Measurements from ENCODE around the gene PAK5.

DNA sequence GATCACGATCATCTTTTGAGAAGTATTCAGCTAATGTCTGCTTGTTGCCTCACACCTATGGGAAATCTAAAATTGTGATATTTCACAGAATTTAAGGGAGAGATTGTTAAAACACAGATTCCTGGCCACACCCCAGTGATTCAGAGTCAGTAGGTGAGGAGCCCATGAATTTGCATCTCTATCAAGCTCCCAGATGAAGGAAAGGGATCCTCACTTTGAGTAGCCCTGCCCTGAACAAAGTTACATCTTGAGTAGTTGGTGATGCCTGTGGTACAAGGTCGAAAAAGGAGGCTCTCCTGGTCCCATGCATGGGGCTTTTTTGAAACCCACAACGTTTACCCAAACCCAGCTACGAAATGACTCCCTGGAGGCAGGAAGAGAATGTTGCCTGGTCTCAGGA lies 79.5 kb downstream of the PAK5 start:
- TF ChIP-seq, protein P1, sequence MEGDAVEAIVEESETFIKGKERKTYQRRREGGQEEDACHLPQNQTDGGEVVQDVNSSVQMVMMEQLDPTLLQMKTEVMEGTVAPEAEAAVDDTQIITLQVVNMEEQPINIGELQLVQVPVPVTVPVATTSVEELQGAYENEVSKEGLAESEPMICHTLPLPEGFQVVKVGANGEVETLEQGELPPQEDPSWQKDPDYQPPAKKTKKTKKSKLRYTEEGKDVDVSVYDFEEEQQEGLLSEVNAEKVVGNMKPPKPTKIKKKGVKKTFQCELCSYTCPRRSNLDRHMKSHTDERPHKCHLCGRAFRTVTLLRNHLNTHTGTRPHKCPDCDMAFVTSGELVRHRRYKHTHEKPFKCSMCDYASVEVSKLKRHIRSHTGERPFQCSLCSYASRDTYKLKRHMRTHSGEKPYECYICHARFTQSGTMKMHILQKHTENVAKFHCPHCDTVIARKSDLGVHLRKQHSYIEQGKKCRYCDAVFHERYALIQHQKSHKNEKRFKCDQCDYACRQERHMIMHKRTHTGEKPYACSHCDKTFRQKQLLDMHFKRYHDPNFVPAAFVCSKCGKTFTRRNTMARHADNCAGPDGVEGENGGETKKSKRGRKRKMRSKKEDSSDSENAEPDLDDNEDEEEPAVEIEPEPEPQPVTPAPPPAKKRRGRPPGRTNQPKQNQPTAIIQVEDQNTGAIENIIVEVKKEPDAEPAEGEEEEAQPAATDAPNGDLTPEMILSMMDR (IDR thresholded peaks at IDR 0.05), result no peak
- TF ChIP-seq GABPA (IDR thresholded peaks at IDR 0.05; ENCODE audit: low read depth), result no peak
- no peak for TF ChIP-seq GATA2 (CRISPR knock-in tag; IDR thresholded peaks at IDR 0.05)
- TF ChIP-seq JUND (IDR thresholded peaks at IDR 0.05), result no peak
- TF ChIP-seq, protein P2, sequence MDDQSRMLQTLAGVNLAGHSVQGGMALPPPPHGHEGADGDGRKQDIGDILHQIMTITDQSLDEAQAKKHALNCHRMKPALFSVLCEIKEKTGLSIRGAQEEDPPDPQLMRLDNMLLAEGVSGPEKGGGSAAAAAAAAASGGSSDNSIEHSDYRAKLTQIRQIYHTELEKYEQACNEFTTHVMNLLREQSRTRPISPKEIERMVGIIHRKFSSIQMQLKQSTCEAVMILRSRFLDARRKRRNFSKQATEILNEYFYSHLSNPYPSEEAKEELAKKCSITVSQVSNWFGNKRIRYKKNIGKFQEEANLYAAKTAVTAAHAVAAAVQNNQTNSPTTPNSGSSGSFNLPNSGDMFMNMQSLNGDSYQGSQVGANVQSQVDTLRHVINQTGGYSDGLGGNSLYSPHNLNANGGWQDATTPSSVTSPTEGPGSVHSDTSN (IDR thresholded peaks at IDR 0.05), result no peak
- TF ChIP-seq RXRA (IDR thresholded peaks at IDR 0.05; ENCODE audit: borderline replicate concordance, low read depth), result no peak
- no peak for TF ChIP-seq EZH2phosphoT487 (IDR thresholded peaks at IDR 0.05; ENCODE audit: borderline replicate concordance, low read depth)
- no peak for TF ChIP-seq SMC3 (IDR thresholded peaks at IDR 0.05; ENCODE audit: low read depth, low read length)
- TF ChIP-seq, protein P3, sequence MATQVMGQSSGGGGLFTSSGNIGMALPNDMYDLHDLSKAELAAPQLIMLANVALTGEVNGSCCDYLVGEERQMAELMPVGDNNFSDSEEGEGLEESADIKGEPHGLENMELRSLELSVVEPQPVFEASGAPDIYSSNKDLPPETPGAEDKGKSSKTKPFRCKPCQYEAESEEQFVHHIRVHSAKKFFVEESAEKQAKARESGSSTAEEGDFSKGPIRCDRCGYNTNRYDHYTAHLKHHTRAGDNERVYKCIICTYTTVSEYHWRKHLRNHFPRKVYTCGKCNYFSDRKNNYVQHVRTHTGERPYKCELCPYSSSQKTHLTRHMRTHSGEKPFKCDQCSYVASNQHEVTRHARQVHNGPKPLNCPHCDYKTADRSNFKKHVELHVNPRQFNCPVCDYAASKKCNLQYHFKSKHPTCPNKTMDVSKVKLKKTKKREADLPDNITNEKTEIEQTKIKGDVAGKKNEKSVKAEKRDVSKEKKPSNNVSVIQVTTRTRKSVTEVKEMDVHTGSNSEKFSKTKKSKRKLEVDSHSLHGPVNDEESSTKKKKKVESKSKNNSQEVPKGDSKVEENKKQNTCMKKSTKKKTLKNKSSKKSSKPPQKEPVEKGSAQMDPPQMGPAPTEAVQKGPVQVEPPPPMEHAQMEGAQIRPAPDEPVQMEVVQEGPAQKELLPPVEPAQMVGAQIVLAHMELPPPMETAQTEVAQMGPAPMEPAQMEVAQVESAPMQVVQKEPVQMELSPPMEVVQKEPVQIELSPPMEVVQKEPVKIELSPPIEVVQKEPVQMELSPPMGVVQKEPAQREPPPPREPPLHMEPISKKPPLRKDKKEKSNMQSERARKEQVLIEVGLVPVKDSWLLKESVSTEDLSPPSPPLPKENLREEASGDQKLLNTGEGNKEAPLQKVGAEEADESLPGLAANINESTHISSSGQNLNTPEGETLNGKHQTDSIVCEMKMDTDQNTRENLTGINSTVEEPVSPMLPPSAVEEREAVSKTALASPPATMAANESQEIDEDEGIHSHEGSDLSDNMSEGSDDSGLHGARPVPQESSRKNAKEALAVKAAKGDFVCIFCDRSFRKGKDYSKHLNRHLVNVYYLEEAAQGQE (IDR thresholded peaks at IDR 0.05; ENCODE audit: low read depth, low read length), result no peak
- TF ChIP-seq YY1 (IDR thresholded peaks at IDR 0.05; ENCODE audit: low read depth), result no peak
- no peak for TF ChIP-seq MEF2A (IDR thresholded peaks at IDR 0.05; ENCODE audit: borderline replicate concordance, low read depth)
- no peak for TF ChIP-seq RAD21 (IDR thresholded peaks at IDR 0.05; ENCODE audit: low read length)
- TF ChIP-seq CHD2 (IDR thresholded peaks at IDR 0.05; ENCODE audit: low read length, partially characterized antibody), result no peak
- TF ChIP-seq POLR2AphosphoS5 (IDR thresholded peaks at IDR 0.05; ENCODE audit: low read depth, low read length), result no peak

All from SK-N-SH (cell line).